Suprapubic skin (tissue), 4 donors: ENCODE results near the gene CDC42BPG.

Source experiments
- EP300 ChIP-seq: sonication (generic); formaldehyde crosslinking; IDR thresholded peaks from one replicate; pipeline ENCODE4 v1.6.1; 2017; ENCODE audit warnings: antibody characterized with exemption
- POLR2A ChIP-seq, 2 donors: fragments of 450-650 bp; IDR thresholded peaks; one replicate each; pipeline ENCODE4 v1.6.1; 2017; ENCODE audit warnings: antibody characterized with exemption in 2 of 2, mild to moderate bottlenecking in 2 of 2, moderate library complexity in 2 of 2
- POLR2AphosphoS5 ChIP-seq, 3 donors: sonication (generic); formaldehyde crosslinking; IDR thresholded peaks; one replicate each; pipeline ENCODE4 v1.6.1; 2017; ENCODE audit warnings: antibody characterized with exemption in 3 of 3
- TF ChIP-seq, protein P1 (sequence below), 2 donors: fragments of 200-600 bp in 1 of 2; fragments of 450-650 bp in 1 of 2; sonication (generic) in 1 of 2; IDR thresholded peaks; one replicate each; pipeline ENCODE4 v1.5.1; 2016 to 2019; ENCODE audit warnings: antibody characterized with exemption in 2 of 2, mild to moderate bottlenecking in 1 of 2, moderate library complexity in 1 of 2

DNA sequence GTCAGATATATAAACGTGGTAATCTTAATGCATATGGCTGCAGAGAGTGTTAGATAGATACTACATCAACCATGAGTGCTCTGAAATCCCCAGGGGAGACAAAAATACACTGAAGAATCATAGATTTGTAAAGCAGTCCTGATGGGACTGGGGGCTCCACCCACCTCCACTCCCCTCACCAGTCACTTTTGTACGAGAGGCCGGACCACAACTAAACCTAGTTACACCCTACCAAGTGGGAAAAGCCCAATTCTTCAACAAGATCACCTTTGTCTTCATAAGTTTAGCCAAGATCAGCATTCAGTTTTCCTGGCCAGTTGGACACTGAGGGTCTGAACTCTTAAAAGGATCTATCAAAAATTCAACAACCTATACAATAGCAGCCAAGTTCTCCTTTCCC, 67.6 kb downstream of the CDC42BPG start:
- TF ChIP-seq, protein P1, sequence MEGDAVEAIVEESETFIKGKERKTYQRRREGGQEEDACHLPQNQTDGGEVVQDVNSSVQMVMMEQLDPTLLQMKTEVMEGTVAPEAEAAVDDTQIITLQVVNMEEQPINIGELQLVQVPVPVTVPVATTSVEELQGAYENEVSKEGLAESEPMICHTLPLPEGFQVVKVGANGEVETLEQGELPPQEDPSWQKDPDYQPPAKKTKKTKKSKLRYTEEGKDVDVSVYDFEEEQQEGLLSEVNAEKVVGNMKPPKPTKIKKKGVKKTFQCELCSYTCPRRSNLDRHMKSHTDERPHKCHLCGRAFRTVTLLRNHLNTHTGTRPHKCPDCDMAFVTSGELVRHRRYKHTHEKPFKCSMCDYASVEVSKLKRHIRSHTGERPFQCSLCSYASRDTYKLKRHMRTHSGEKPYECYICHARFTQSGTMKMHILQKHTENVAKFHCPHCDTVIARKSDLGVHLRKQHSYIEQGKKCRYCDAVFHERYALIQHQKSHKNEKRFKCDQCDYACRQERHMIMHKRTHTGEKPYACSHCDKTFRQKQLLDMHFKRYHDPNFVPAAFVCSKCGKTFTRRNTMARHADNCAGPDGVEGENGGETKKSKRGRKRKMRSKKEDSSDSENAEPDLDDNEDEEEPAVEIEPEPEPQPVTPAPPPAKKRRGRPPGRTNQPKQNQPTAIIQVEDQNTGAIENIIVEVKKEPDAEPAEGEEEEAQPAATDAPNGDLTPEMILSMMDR (IDR thresholded peaks at IDR 0.05): no peak
- TF ChIP-seq EP300 (no peak), POLR2A (IDR thresholded peaks at IDR 0.05) (no peak), POLR2AphosphoS5 (IDR thresholded peaks at IDR 0.05) (no peak)
